Skeletal muscle cell (primary cell): Measurements from ENCODE around the gene RPL29.

Experiments used
- DNase-seq: peaks from one replicate; pipeline ENCODE4 v3.0.0-alpha.2; 2010; ENCODE audit warnings: low read depth
- H3K4me3 ChIP-seq: 2 replicates; pipeline ENCODE4 v1.5.1; 2011; ENCODE audit warnings: low read depth, mild to moderate bottlenecking, control low read depth, low read length, moderate library complexity

Gene RPL29

GRCh38 chr3:51987568-51987967, 8.1 kb downstream of the RPL29 start:
- no peak overlapping the region for H3K4me3 ChIP-seq
- DNase-seq = no peak

- no peak overlapping the region for H3K4me3 ChIP-seq
- DNase-seq = no peak
Observed at GRCh38 chr3:51986010-51986947, 9.4 kb downstream of the RPL29 start.

GRCh38 chr3:51985063-51985462, 10.6 kb downstream of the RPL29 start:
- no peak overlapping the region for H3K4me3 ChIP-seq
- no peak for DNase-seq

GRCh38 chr3:51984269-51984647, 11.4 kb downstream of the RPL29 start:
- peak overlapping the region; percentile 58 for H3K4me3 ChIP-seq
- DNase-seq = no peak

GRCh38 chr3:51983578-51984268, 12.0 kb downstream of the RPL29 start:
- H3K4me3 ChIP-seq = peak overlapping the region; percentile 58
- no peak for DNase-seq

GRCh38 chr3:51982838-51983577, 12.7 kb downstream of the RPL29 start, which contains the start of gene ACY1:
Gene ACY1, plus strand, starts transcription at chr3:51983535. Its CDS starts 530 bp downstream, at chr3:51984065.
- peak; percentile 84 for DNase-seq
- peak within 1 kb of the TSS; percentile 58 for H3K4me3 ChIP-seq

- no peak for DNase-seq
- H3K4me3 ChIP-seq = peak overlapping the region; percentile 58
Observed at GRCh38 chr3:51982352-51982837, 13.3 kb downstream of the RPL29 start.

GRCh38 chr3:51980253-51980652, 15.4 kb downstream of the RPL29 start:
- no peak overlapping the region for H3K4me3 ChIP-seq
- no peak for DNase-seq

GRCh38 chr3:51978143-51978502, 17.6 kb downstream of the RPL29 start:
- DNase-seq = no peak
- no peak overlapping the region for H3K4me3 ChIP-seq

- DNase-seq = no peak
Observed at GRCh38 chr3:51977446-51978142, 18.1 kb downstream of the RPL29 start.

GRCh38 chr3:51975852-51976549, 19.7 kb downstream of the RPL29 start:
- H3K4me3 ChIP-seq = peak overlapping the region; percentile 86
- no peak for DNase-seq

More at GRCh38 chr3:51977446-51978142, 18.1 kb downstream of the RPL29 start:
- H3K4me3 ChIP-seq = no peak overlapping the region

GRCh38 chr3:51974963-51975851, 20.5 kb downstream of the RPL29 start, which contains the start of gene ABHD14A:
Gene ABHD14A, plus strand, starts transcription at chr3:51975064. Its CDS starts 72 bp downstream, at chr3:51975136.
- DNase-seq = no peak
- peak within 1 kb of the TSS; percentile 86 for H3K4me3 ChIP-seq

- DNase-seq = no peak
- H3K4me3 ChIP-seq = peak overlapping the region; percentile 86
Observed at GRCh38 chr3:51974277-51974962, 21.3 kb downstream of the RPL29 start.

GRCh38 chr3:51971350-51971749, 24.3 kb downstream of the RPL29 start:
- H3K4me3 ChIP-seq = no peak overlapping the region
- DNase-seq = no peak

- no peak for DNase-seq
- no peak overlapping the region for H3K4me3 ChIP-seq
Observed at GRCh38 chr3:51970606-51971300, 24.9 kb downstream of the RPL29 start.

GRCh38 chr3:51969841-51970240, 25.9 kb downstream of the RPL29 start:
- H3K4me3 ChIP-seq = no peak overlapping the region
- DNase-seq = no peak
